Measurements from ENCODE around the gene ANKRD53. TPM values are rescaled to one million over a fixed set of nuclear protein-coding genes. Genes with fewer than 3 reads are reported as not detected.

Gene ANKRD53
- total and polyA plus RNA-seq, 9 of the 15 experiments (the other 6 are each of a cell fraction or from before 2014, with no cell fraction given) = 0.18 TPM; not detected in 8

- TF ChIP-seq ZNF407 (IDR thresholded peaks at IDR 0.05; ENCODE audit: low read depth) (no peak), SNAPC5 (CRISPR knock-in tag; IDR thresholded peaks at IDR 0.05) (no peak)
- TF ChIP-seq, protein P1, sequence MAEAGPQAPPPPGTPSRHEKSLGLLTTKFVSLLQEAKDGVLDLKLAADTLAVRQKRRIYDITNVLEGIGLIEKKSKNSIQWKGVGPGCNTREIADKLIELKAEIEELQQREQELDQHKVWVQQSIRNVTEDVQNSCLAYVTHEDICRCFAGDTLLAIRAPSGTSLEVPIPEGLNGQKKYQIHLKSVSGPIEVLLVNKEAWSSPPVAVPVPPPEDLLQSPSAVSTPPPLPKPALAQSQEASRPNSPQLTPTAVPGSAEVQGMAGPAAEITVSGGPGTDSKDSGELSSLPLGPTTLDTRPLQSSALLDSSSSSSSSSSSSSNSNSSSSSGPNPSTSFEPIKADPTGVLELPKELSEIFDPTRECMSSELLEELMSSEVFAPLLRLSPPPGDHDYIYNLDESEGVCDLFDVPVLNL (CRISPR knock-in tag; IDR thresholded peaks at IDR 0.05; ENCODE audit: low read depth) = no peak
These were observed 41.2 kb upstream of the ANKRD53 start (continued) for GRCh38 chr2:70936979-70937811.

Data from K562 (cell line).